ENCODE data around the gene CBFB. TPM values are rescaled to one million over a fixed set of nuclear protein-coding genes. Genes with fewer than 3 reads are reported as not detected.

The CBFB gene
- total and polyA plus RNA-seq, 9 of the 15 experiments (the other 6 are each of a cell fraction or from before 2014, with no cell fraction given), result 22.0 to 112 (median 66.5) TPM

DNA sequence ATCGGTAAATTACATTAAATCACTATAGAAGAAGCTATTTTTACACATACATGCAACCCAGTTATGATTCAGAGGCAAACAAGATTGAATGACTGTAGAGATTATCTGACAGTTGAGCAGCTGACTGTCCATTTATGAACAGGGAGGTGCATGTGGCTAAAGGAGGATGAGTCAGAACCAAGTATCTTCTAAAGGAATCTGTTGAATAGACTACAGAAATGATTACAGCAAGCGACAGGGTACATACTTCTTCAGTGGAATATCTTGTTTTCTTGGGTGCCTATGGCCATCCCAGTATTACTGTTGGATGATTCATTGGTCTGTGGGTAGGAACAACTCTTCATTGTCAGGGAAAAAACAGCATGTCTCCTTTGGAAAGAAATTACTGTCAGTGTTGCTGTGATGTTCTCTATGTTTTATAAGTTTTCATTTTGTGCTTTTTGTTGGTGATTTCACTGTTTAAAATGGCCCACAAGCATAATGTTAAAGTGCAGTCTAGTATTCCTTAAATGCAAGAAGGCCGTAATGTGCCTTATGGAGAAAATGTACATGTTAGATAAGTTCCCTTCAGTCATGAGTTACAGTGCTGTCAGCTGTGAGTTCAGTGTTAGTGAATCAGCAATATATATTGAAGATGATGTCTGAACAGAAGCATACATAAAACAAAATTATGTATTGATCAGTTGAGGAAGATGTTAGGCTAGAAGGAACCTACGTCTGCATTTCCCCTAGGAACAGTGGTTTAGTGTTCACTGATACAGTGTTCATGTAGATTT lies 27.0 kb downstream of the CBFB start (continued):
- TF ChIP-seq, protein P1, sequence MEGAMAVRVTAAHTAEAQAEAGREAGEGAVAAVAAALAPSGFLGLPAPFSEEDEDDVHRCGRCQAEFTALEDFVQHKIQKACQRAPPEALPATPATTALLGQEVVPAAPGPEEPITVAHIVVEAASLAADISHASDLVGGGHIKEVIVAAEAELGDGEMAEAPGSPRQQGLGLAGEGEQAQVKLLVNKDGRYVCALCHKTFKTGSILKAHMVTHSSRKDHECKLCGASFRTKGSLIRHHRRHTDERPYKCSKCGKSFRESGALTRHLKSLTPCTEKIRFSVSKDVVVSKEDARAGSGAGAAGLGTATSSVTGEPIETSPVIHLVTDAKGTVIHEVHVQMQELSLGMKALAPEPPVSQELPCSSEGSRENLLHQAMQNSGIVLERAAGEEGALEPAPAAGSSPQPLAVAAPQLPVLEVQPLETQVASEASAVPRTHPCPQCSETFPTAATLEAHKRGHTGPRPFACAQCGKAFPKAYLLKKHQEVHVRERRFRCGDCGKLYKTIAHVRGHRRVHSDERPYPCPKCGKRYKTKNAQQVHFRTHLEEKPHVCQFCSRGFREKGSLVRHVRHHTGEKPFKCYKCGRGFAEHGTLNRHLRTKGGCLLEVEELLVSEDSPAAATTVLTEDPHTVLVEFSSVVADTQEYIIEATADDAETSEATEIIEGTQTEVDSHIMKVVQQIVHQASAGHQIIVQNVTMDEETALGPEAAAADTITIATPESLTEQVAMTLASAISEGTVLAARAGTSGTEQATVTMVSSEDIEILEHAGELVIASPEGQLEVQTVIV (CRISPR knock-in tag; IDR thresholded peaks at IDR 0.05; ENCODE audit: borderline replicate concordance), result no peak
- TF ChIP-seq RBM14 (IDR thresholded peaks at IDR 0.05; ENCODE audit: borderline replicate concordance, insufficient read depth, low read depth, low read length) (no peak), SRSF1 (IDR thresholded peaks at IDR 0.05; ENCODE audit: low read depth, low read length) (no peak), NCOA1 (IDR thresholded peaks at IDR 0.05; ENCODE audit: low read depth) (no peak), GATAD2A (IDR thresholded peaks at IDR 0.05) (no peak), GATA2 (CRISPR knock-in tag; IDR thresholded peaks at IDR 0.05) (no peak), MAFF (IDR thresholded peaks at IDR 0.05; ENCODE audit: low read length) (no peak), U2AF1 (optimal IDR thresholded peaks at IDR 0.05; ENCODE audit: low read depth, low read length) (no peak), ZC3H4 (CRISPR knock-in tag; IDR thresholded peaks at IDR 0.05; ENCODE audit: borderline replicate concordance) (no peak), ERF (CRISPR knock-in tag; IDR thresholded peaks at IDR 0.05) (no peak), CHAMP1 (IDR thresholded peaks at IDR 0.05) (no peak)
- TF ChIP-seq, protein P2, sequence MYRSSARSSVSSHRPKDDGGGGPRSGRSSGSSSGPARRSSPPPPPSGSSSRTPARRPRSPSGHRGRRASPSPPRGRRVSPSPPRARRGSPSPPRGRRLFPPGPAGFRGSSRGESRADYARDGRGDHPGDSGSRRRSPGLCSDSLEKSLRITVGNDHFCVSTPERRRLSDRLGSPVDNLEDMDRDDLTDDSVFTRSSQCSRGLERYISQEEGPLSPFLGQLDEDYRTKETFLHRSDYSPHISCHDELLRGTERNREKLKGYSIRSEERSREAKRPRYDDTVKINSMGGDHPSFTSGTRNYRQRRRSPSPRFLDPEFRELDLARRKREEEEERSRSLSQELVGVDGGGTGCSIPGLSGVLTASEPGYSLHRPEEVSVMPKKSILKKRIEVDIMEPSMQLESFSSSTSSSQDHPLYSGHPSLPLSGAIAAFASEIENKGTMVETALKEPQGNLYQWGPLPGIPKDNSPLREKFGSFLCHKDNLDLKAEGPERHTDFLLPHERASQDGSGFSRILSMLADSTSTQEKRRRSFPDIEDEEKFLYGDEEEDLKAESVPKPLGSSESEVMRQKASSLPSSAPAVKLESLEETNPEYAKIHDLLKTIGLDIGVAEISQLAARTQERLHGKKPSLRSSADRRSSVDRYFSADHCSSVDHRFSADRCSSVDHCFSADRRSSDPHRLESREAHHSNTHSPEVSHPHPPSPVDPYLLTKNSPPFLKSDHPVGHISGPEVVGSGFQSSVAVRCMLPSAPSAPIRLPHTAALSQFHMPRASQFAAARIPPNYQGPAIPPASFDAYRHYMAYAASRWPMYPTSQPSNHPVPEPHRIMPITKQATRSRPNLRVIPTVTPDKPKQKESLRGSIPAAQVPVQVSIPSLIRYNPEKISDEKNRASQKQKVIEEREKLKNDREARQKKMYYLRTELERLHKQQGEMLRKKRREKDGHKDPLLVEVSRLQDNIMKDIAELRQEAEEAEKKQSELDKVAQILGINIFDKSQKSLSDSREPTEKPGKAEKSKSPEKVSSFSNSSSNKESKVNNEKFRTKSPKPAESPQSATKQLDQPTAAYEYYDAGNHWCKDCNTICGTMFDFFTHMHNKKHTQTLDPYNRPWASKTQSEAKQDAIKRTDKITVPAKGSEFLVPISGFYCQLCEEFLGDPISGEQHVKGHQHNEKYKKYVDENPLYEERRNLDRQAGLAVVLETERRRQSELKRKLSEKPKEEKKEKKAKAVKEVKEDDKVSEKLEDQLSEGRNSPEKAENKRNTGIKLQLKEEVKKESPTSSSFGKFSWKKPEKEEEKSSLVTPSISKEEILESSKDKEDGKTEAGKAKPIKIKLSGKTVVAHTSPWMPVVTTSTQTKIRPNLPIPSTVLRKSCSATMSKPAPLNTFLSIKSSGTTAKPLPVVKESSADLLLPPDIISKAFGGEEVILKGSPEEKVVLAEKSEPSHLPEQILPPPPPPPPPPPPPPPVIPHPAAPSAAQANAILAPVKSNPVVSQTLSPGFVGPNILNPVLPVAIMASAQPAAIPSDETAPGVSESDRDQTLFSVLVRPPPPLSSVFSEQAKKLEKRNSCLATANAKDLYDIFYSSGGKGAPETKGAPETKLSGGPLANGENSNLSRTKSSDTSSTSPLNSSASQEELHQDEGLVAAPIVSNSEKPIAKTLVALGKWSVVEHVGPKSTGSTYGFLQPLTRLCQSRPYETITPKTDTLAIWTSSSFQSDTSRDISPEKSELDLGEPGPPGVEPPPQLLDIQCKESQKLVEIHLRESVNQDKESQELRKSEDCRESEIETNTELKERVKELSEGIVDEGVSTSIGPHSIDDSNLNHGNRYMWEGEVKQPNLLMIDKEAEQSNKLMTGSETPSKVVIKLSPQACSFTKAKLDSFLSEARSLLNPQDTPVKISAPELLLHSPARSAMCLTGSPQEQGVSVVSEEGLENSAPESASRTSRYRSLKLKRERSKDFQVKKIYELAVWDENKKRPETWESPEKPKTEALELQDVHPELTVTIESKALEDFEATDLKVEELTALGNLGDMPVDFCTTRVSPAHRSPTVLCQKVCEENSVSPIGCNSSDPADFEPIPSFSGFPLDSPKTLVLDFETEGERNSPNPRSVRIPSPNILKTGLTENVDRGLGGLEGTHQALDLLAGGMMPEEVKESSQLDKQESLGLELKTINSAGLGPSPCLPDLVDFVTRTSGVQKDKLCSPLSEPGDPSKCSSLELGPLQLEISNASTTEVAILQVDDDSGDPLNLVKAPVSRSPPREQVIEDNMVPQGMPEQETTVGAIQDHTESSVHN (IDR thresholded peaks at IDR 0.05; ENCODE audit: borderline replicate concordance in 1 of 2, low read depth in 1 of 2), result peak in 1 of 2 experiments; percentile 94; a peak in 2 of 4 replicates
